GM12865 (cell line): ENCODE data around the gene MAN2B2.
A peak's percentile ranks its signal among the peaks of the same experiment; 100 is the strongest.

Experiments
- DNase-seq: peaks from one replicate; pipeline ENCODE4 v3.0.0; 2010; ENCODE audit warnings: low read depth
- H3K4me3 ChIP-seq: 2 replicates; pipeline ENCODE4 v1.5.1; 2011; ENCODE audit warnings: mild to moderate bottlenecking, low read depth, low read length, control low read depth
- CTCF ChIP-seq: IDR thresholded peaks from 2 replicates; pipeline ENCODE4 v1.5.1; 2011; ENCODE audit warnings: low read length, control low read depth, low read depth, inconsistent platforms; ENCODE audit not compliant: insufficient read depth; ENCODE audit errors: missing control alignments

The MAN2B2 gene

GRCh38 chr4:6574747-6575502, at the start of gene MAN2B2:
Gene MAN2B2 (plus strand): TSS chr4:6575189. CDS start chr4:6575211, 22 bp downstream.
- DNase-seq: peak; percentile 80
- peak within 1 kb of the TSS; percentile 98 for H3K4me3 ChIP-seq
- TF ChIP-seq CTCF: no peak

- no peak for TF ChIP-seq CTCF
- no peak overlapping the region for H3K4me3 ChIP-seq
Observed at GRCh38 chr4:6525474-6525873, 49.5 kb upstream of the MAN2B2 start.

GRCh38 chr4:6526156-6526555, 48.8 kb upstream of the MAN2B2 start:
- TF ChIP-seq CTCF: no peak
- DNase-seq: no peak
- no peak overlapping the region for H3K4me3 ChIP-seq

More at GRCh38 chr4:6525474-6525873, 49.5 kb upstream of the MAN2B2 start:
- no peak for DNase-seq

GRCh38 chr4:6526671-6527091, 48.3 kb upstream of the MAN2B2 start:
- no peak overlapping the region for H3K4me3 ChIP-seq
- DNase-seq: no peak
- TF ChIP-seq CTCF: no peak

- H3K4me3 ChIP-seq: no peak overlapping the region
- no peak for TF ChIP-seq CTCF
- no peak for DNase-seq
Observed at GRCh38 chr4:6527259-6527658, 47.7 kb upstream of the MAN2B2 start.

GRCh38 chr4:6527683-6528595, 47.0 kb upstream of the MAN2B2 start:
- DNase-seq: no peak
- TF ChIP-seq CTCF: no peak
- no peak overlapping the region for H3K4me3 ChIP-seq
